ENCODE results near the gene ADAMTS2. TPM values are rescaled to one million over a fixed set of nuclear protein-coding genes. Genes with fewer than 3 reads are reported as not detected.

Gene ADAMTS2
- total and polyA plus RNA-seq, 2 of the 4 experiments (the other 2 are of a cell fraction): 19.0 to 58.8 TPM

- no peak for DNase-seq
- no peak overlapping the region for H4K91ac ChIP-seq (ENCODE audit: insufficient read depth, low read depth, low read length)
- H2AFZ ChIP-seq (replicated peaks; ENCODE audit: low read length, poor library complexity): peak overlapping the region; percentile 83
- H3K23ac ChIP-seq (ENCODE audit: low read depth, low read length): no peak overlapping the region
- H4K8ac ChIP-seq (ENCODE audit: low read depth in 2 of 2, low read length in 2 of 2): no peak overlapping the region
- no peak overlapping the region for H3K18ac ChIP-seq (ENCODE audit: low read depth, low read length)
- peaks cover 5% of the 10 kb centered on the region; the same call in 1 of the 2 replicates for H3K36me3 ChIP-seq (ENCODE audit: control insufficient read depth, insufficient read depth, low read length)
- H2BK5ac ChIP-seq (ENCODE audit: low read depth, low read length, poor library complexity, severe bottlenecking): peak overlapping the region; percentile 44
- H3K9ac ChIP-seq (ENCODE audit: low read depth, low read length): no peak overlapping the region
- H3K4me2 ChIP-seq (ENCODE audit: low read depth, low read length): no peak overlapping the region
- H3K4me1 ChIP-seq (ENCODE audit: control insufficient read depth, insufficient read depth, low read length): peaks cover 15% of the 10 kb centered on the region
- H3K4me3 ChIP-seq (ENCODE audit: insufficient read depth, low read depth, low read length): peak overlapping the region; percentile 93
- no peak overlapping the region; the same call in 1 of the 2 replicates for H3K27ac ChIP-seq (ENCODE audit: insufficient read depth, low read length)
- peaks cover 16 to 39% of the 10 kb centered on the region in 2 experiments for H3K79me1 ChIP-seq (ENCODE audit: low read depth in 1 of 2, low read length in 2 of 2)
- no peak overlapping the region for H2BK15ac ChIP-seq (ENCODE audit: low read depth, low read length)
- no peak overlapping the region for H2BK120ac ChIP-seq (ENCODE audit: low read depth, low read length)
- no peak overlapping the region for H2BK20ac ChIP-seq (ENCODE audit: low read depth, low read length)
- H3K27me3 ChIP-seq (ENCODE audit: control insufficient read depth, insufficient read depth, low read length): no peaks in the 10 kb centered on the region; the same call in 1 of the 2 replicates
- ATAC-seq (ENCODE audit: low read depth): peak; percentile 33
- H3K9me1 ChIP-seq (ENCODE audit: insufficient read depth, low read length): peaks cover 4% of the 10 kb centered on the region
- POLR2A ChIA-PET (ENCODE audit: unreplicated experiment): interaction anchor here (0.6 kb wide), 1 partner anchor 568 kb away, joined by 9 read pairs; no protein-coding TSS in a partner anchor
- intact Hi-C loops (cut with micrococcal nuclease): loop anchor here (1.0 to 2.0 kb wide), 3 partner anchors 33 to 144 kb away; no protein-coding TSS in a partner anchor
- no peaks in the 10 kb centered on the region for H3K9me3 ChIP-seq (ENCODE audit: control insufficient read depth, insufficient read depth, low read length)
- TF ChIP-seq RCOR1 (IDR thresholded peaks at IDR 0.05; ENCODE audit: insufficient replicate concordance, low read length): no peak
- TF ChIP-seq RAD21 (IDR thresholded peaks at IDR 0.05; ENCODE audit: low read length): peak; percentile 35
- TF ChIP-seq, protein P1, sequence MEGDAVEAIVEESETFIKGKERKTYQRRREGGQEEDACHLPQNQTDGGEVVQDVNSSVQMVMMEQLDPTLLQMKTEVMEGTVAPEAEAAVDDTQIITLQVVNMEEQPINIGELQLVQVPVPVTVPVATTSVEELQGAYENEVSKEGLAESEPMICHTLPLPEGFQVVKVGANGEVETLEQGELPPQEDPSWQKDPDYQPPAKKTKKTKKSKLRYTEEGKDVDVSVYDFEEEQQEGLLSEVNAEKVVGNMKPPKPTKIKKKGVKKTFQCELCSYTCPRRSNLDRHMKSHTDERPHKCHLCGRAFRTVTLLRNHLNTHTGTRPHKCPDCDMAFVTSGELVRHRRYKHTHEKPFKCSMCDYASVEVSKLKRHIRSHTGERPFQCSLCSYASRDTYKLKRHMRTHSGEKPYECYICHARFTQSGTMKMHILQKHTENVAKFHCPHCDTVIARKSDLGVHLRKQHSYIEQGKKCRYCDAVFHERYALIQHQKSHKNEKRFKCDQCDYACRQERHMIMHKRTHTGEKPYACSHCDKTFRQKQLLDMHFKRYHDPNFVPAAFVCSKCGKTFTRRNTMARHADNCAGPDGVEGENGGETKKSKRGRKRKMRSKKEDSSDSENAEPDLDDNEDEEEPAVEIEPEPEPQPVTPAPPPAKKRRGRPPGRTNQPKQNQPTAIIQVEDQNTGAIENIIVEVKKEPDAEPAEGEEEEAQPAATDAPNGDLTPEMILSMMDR (conservative IDR thresholded peaks at IDR 0.05; ENCODE audit: low read depth, low read length): peak; percentile 15; the same call in 1 of the 2 replicates
- no peak for TF ChIP-seq BHLHE40 (IDR thresholded peaks at IDR 0.05; ENCODE audit: low read depth, low read length)
- TF ChIP-seq RFX5 (IDR thresholded peaks at IDR 0.05; ENCODE audit: low read depth, low read length): no peak
- H2AK9ac ChIP-seq (replicated peaks; ENCODE audit: low read depth, low read length, poor library complexity): no peak overlapping the region
- H4K5ac ChIP-seq (ENCODE audit: low read depth, low read length): no peak overlapping the region
- no TSS peak for BruUV-seq (replicated peaks)
- dilution Hi-C loops (cut with HindIII; ENCODE audit: low sequenced_read_pairs, unreplicated experiment): no loop called here
- H3K56ac ChIP-seq (ENCODE audit: extremely low read depth, insufficient read depth, low read length): no peak overlapping the region
- WGBS, 2 experiments (ENCODE audit: extremely low coverage in 2 of 2, insufficient read length in 1 of 2): 0% methylated on average over 7 of the region's 36 CpGs; no CpG with 5 or more reads in 1 of the 2 experiments
- peaks cover 28% of the 10 kb centered on the region for H4K20me1 ChIP-seq (ENCODE audit: insufficient read depth, low read length)
- CTCF ChIA-PET: no interaction called here
- no peak overlapping the region for H2AK5ac ChIP-seq (ENCODE audit: low read depth, low read length)
- H3K4ac ChIP-seq (ENCODE audit: low read depth, low read length): no peak overlapping the region
- no peak overlapping the region for H3K14ac ChIP-seq (replicated peaks; ENCODE audit: low read depth, low read length)
- in situ Hi-C loops (cut with MboI; ENCODE audit: low sequenced_read_pairs): loop anchor here (5.0 to 10.0 kb wide), 2 partner anchors 150 to 178 kb away; no protein-coding TSS in a partner anchor
Observed at GRCh38 chr5:179345183-179345432, 153 bp downstream of the ADAMTS2 start.
